H4 (cell line): ENCODE data around the gene CDH6. TPM values are rescaled to one million over a fixed set of nuclear protein-coding genes. Genes with fewer than 3 reads are reported as not detected.
A peak's percentile ranks its signal among the peaks of the same experiment; 100 is the strongest.

Experiments used
- DNase-seq: peaks from one replicate; pipeline ENCODE4 v3.0.0-alpha.2; 2015; ENCODE audit warnings: low spot score
- total RNA-seq: library from RNA; depleted of rRNA; stranded (reverse); fragments of >200 nt; shearing (Covaris generic); gene quantifications from 2 replicates; pipeline ENCODE4 v1.2.3, GENCODE V29; 2014

CDH6 gene
- total RNA-seq, 1 experiment from 2014 or later, result 70.2 TPM

GRCh38 chr5:31197183-31197582 is 3.7 kb downstream of the CDH6 start:
- peak; percentile 54 for DNase-seq

- no peak for DNase-seq
Observed at GRCh38 chr5:31204958-31205357, 11.5 kb downstream of the CDH6 start.

GRCh38 chr5:31208043-31208442 is 14.6 kb downstream of the CDH6 start:
- no peak for DNase-seq

GRCh38 chr5:31209334-31209733 is 15.8 kb downstream of the CDH6 start:
- DNase-seq, result no peak

GRCh38 chr5:31211098-31211497 is 17.6 kb downstream of the CDH6 start:
- no peak for DNase-seq

GRCh38 chr5:31213257-31213656 is 19.8 kb downstream of the CDH6 start:
- DNase-seq, result no peak

- no peak for DNase-seq
Observed at GRCh38 chr5:31213705-31214121, 20.2 kb downstream of the CDH6 start.

- no peak for DNase-seq
Observed at GRCh38 chr5:31214229-31214628, 20.7 kb downstream of the CDH6 start.

GRCh38 chr5:31215236-31215635 is 21.8 kb downstream of the CDH6 start:
- DNase-seq, result no peak

GRCh38 chr5:31217446-31217845 is 24.0 kb downstream of the CDH6 start:
- no peak for DNase-seq

GRCh38 chr5:31218978-31219377 is 25.5 kb downstream of the CDH6 start:
- DNase-seq, result no peak

- DNase-seq, result no peak
Observed at GRCh38 chr5:31221001-31221400, 27.5 kb downstream of the CDH6 start.

GRCh38 chr5:31225118-31225517 is 31.6 kb downstream of the CDH6 start:
- DNase-seq, result peak; percentile 48

- no peak for DNase-seq
Observed at GRCh38 chr5:31225613-31226012, 32.1 kb downstream of the CDH6 start.

- no peak for DNase-seq
Observed at GRCh38 chr5:31226651-31227050, 33.2 kb downstream of the CDH6 start.

- no peak for DNase-seq
Observed at GRCh38 chr5:31229266-31229665, 35.8 kb downstream of the CDH6 start.

- no peak for DNase-seq
Observed at GRCh38 chr5:31231177-31231838, 37.8 kb downstream of the CDH6 start.

- DNase-seq, result peak; percentile 69
Observed at GRCh38 chr5:31232273-31232888, 38.9 kb downstream of the CDH6 start.

- DNase-seq, result no peak
Observed at GRCh38 chr5:31235381-31235780, 41.9 kb downstream of the CDH6 start.

GRCh38 chr5:31236339-31236738 is 42.9 kb downstream of the CDH6 start:
- DNase-seq, result no peak

GRCh38 chr5:31237174-31237573 is 43.7 kb downstream of the CDH6 start:
- DNase-seq, result no peak

- no peak for DNase-seq
Observed at GRCh38 chr5:31238497-31238896, 45.0 kb downstream of the CDH6 start.

- no peak for DNase-seq
Observed at GRCh38 chr5:31244921-31245320, 51.4 kb downstream of the CDH6 start.

- no peak for DNase-seq
Observed at GRCh38 chr5:31247381-31247780, 53.9 kb downstream of the CDH6 start.
